Measurements from ENCODE around the gene FXN. TPM values are rescaled to one million over a fixed set of nuclear protein-coding genes. Genes with fewer than 3 reads are reported as not detected.

Gene FXN
- total RNA-seq, 4 donors from 2014 or later = 1.8 to 10.1 (median 3.3) TPM

GRCh38 chr9:68999393-69000105, 36.0 kb upstream of the FXN start:
- no peak for TF ChIP-seq CTCF (IDR thresholded peaks at IDR 0.05; ENCODE audit: low read depth)

GRCh38 chr9:69001921-69002320, 33.6 kb upstream of the FXN start:
- no peak for TF ChIP-seq CTCF (IDR thresholded peaks at IDR 0.05; ENCODE audit: low read depth)

GRCh38 chr9:69003051-69003450, 32.5 kb upstream of the FXN start:
- no peak for TF ChIP-seq CTCF (IDR thresholded peaks at IDR 0.05; ENCODE audit: low read depth)

- TF ChIP-seq CTCF (IDR thresholded peaks at IDR 0.05; ENCODE audit: low read depth) = no peak
Measured at GRCh38 chr9:69004836-69005235, 30.7 kb upstream of the FXN start.

GRCh38 chr9:69009708-69010107, 25.8 kb upstream of the FXN start:
- TF ChIP-seq CTCF (IDR thresholded peaks at IDR 0.05; ENCODE audit: low read depth) = no peak

- no peak for TF ChIP-seq CTCF (IDR thresholded peaks at IDR 0.05; ENCODE audit: low read depth)
Measured at GRCh38 chr9:69012696-69013381, 22.7 kb upstream of the FXN start.

GRCh38 chr9:69013382-69013727, 22.2 kb upstream of the FXN start:
- TF ChIP-seq CTCF (IDR thresholded peaks at IDR 0.05; ENCODE audit: low read depth) = no peak

Measured in subcutaneous adipose tissue (tissue), 4 donors.